Adipocyte (in vitro differentiated cells): ENCODE results near the gene IL1RAP.

Experiments used
- DNase-seq: peaks from one replicate; pipeline ENCODE4 v3.0.0-alpha.2; 2015; ENCODE audit warnings: low read depth
- H3K27me3 ChIP-seq: replicated peaks from 2 replicates; pipeline ENCODE4 v1.7.0; 2013; ENCODE audit warnings: mild to moderate bottlenecking, low read length, moderate library complexity; ENCODE audit not compliant: control insufficient read depth, insufficient read depth
- H3K36me3 ChIP-seq: 2 replicates; pipeline ENCODE4 v1.7.0; 2013; ENCODE audit warnings: low read length, mild to moderate bottlenecking, moderate library complexity; ENCODE audit not compliant: control insufficient read depth, insufficient read depth, severe bottlenecking
- H3K4me1 ChIP-seq: 2 replicates; pipeline ENCODE4 v1.7.0; 2013; ENCODE audit warnings: mild to moderate bottlenecking, low read length, moderate library complexity; ENCODE audit not compliant: control insufficient read depth, insufficient read depth
- H3K4me3 ChIP-seq: 2 replicates; pipeline ENCODE4 v1.7.0; 2013; ENCODE audit warnings: mild to moderate bottlenecking, low read length, moderate library complexity
- H3K9ac ChIP-seq: 2 replicates; pipeline ENCODE4 v1.7.0; 2013; ENCODE audit warnings: mild to moderate bottlenecking, low read length, moderate library complexity
- H3K9me3 ChIP-seq: 2 replicates; pipeline ENCODE4 v1.7.0; 2013; ENCODE audit warnings: mild to moderate bottlenecking, low read length, moderate library complexity; ENCODE audit not compliant: control insufficient read depth

IL1RAP gene

GRCh38 chr3:190642016-190642415 is 128.1 kb downstream of the IL1RAP start:
- DNase-seq = no peak
- no peaks in the 10 kb centered on the region for H3K4me1 ChIP-seq
- no peak overlapping the region for H3K9ac ChIP-seq
- H3K27me3 ChIP-seq = no peaks in the 10 kb centered on the region
- no peak overlapping the region for H3K4me3 ChIP-seq
- no peaks in the 10 kb centered on the region for H3K9me3 ChIP-seq
- H3K36me3 ChIP-seq = peaks cover 11% of the 10 kb centered on the region

GRCh38 chr3:190644035-190644434 is 130.2 kb downstream of the IL1RAP start:
- H3K4me3 ChIP-seq = no peak overlapping the region
- DNase-seq = no peak
- no peaks in the 10 kb centered on the region for H3K9me3 ChIP-seq
- H3K27me3 ChIP-seq = no peaks in the 10 kb centered on the region
- H3K36me3 ChIP-seq = peaks cover 19% of the 10 kb centered on the region
- no peaks in the 10 kb centered on the region for H3K4me1 ChIP-seq
- no peak overlapping the region for H3K9ac ChIP-seq

DNA sequence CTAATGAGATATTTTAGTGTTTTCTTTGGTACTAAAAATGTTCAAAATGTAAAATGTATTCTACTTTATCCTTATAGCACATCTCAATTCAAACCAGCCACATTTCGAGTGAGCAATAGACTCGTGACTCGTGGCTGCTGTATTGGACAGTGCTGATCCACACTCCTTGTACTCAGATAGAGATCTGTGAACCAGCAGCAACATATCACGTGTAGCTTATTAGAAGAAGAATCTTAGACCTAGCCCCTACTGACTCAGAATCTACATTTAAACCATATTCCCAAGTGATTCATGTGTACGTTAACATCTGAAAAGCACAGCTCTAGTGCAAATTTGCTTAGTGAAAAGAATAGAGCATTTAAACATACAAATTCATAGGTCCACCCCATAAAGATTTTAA is 130.9 kb downstream of the IL1RAP start:
- DNase-seq = peak; percentile 39

GRCh38 chr3:190645932-190646460 is 132.1 kb downstream of the IL1RAP start:
- Histone ChIP-seq H3K4me3 (no peak overlapping the region), H3K9me3 (no peaks in the 10 kb centered on the region), H3K36me3 (peaks cover 19% of the 10 kb centered on the region), H3K4me1 (no peaks in the 10 kb centered on the region), H3K9ac (no peak overlapping the region), H3K27me3 (no peaks in the 10 kb centered on the region)
- no peak for DNase-seq

More for the DNA sequence above, 130.9 kb downstream of the IL1RAP start:
- Histone ChIP-seq H3K4me3 (no peak overlapping the region), H3K9ac (no peak overlapping the region), H3K4me1 (no peaks in the 10 kb centered on the region), H3K9me3 (no peaks in the 10 kb centered on the region), H3K27me3 (no peaks in the 10 kb centered on the region), H3K36me3 (peaks cover 19% of the 10 kb centered on the region)

GRCh38 chr3:190646996-190647395 is 133.1 kb downstream of the IL1RAP start:
- DNase-seq = no peak
- Histone ChIP-seq H3K9ac (no peak overlapping the region), H3K4me3 (no peak overlapping the region), H3K27me3 (no peaks in the 10 kb centered on the region), H3K9me3 (no peaks in the 10 kb centered on the region), H3K4me1 (no peaks in the 10 kb centered on the region), H3K36me3 (peaks cover 19% of the 10 kb centered on the region)

DNA sequence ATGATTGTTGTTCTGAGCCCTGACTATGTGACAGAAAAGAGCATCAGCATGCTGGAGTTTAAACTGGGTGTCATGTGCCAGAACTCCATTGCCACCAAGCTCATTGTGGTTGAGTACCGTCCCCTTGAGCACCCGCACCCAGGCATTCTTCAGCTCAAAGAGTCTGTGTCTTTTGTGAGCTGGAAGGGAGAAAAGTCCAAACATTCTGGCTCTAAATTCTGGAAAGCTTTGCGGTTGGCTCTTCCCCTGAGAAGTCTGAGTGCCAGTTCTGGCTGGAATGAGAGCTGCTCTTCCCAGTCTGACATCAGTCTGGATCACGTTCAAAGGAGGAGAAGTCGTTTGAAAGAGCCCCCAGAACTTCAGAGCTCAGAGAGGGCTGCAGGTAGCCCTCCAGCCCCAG is 142.0 kb downstream of the IL1RAP start:
- H3K27me3 ChIP-seq = no peaks in the 10 kb centered on the region
- no peaks in the 10 kb centered on the region for H3K36me3 ChIP-seq
- DNase-seq = no peak
- no peak overlapping the region for H3K4me3 ChIP-seq
- H3K9ac ChIP-seq = no peak overlapping the region
- no peaks in the 10 kb centered on the region for H3K4me1 ChIP-seq
- no peaks in the 10 kb centered on the region for H3K9me3 ChIP-seq

DNA sequence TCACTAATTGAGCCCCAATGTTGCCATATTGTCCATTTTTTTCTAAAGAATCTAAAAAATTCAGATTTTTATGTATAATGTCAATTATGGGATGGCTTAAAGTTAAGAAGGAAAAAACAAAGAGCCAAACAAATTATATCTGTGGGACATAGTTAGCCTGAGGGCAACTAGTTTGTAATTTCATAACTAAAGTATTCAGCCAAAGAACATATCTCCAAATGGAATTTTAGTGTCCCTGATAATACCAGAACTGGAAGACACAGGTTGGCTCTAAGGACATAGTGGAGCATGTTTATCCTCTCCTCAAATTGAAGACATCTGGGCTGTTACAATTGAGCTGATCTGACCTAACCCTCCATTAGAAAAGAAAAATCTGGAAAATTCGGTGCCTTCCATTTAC is 144.2 kb downstream of the IL1RAP start:
- H3K4me3 ChIP-seq = no peak overlapping the region
- no peaks in the 10 kb centered on the region for H3K4me1 ChIP-seq
- H3K9ac ChIP-seq = no peak overlapping the region
- H3K27me3 ChIP-seq = no peaks in the 10 kb centered on the region
- no peaks in the 10 kb centered on the region for H3K36me3 ChIP-seq
- peak; percentile 53 for DNase-seq
- H3K9me3 ChIP-seq = no peaks in the 10 kb centered on the region

- Histone ChIP-seq H3K36me3 (no peaks in the 10 kb centered on the region), H3K4me1 (no peaks in the 10 kb centered on the region), H3K9ac (no peak overlapping the region), H3K9me3 (no peaks in the 10 kb centered on the region), H3K4me3 (no peak overlapping the region), H3K27me3 (no peaks in the 10 kb centered on the region)
- no peak for DNase-seq
Measured at GRCh38 chr3:190666821-190667220, 152.9 kb downstream of the IL1RAP start.

GRCh38 chr3:190671658-190672057 is 157.8 kb downstream of the IL1RAP start:
- peak; percentile 68 for DNase-seq
- no peaks in the 10 kb centered on the region for H3K9me3 ChIP-seq
- H3K27me3 ChIP-seq = no peaks in the 10 kb centered on the region
- H3K9ac ChIP-seq = no peak overlapping the region
- peaks cover 10% of the 10 kb centered on the region for H3K4me1 ChIP-seq
- H3K36me3 ChIP-seq = no peaks in the 10 kb centered on the region
- H3K4me3 ChIP-seq = no peak overlapping the region

DNA sequence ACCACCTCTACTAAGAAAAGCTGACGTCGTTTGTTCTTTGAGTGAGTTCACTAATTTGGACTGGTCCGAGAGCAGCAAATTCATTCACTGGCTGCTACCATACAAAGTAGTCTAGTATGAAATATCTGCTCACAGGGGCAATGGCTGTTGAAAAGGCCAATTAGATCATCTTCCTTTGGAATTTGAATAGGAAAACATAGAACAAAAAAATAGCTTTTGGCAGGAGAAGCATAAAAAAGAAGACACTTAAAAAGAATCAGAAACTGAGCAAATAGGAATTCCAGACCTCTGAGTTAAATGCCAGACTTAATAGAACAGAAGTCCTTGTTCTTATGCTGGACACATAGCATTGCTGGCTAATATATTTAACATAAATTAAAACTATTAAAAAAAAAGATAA is 159.3 kb downstream of the IL1RAP start:
- no peak overlapping the region for H3K9ac ChIP-seq
- H3K4me3 ChIP-seq = no peak overlapping the region
- no peaks in the 10 kb centered on the region for H3K36me3 ChIP-seq
- peaks cover 10% of the 10 kb centered on the region for H3K4me1 ChIP-seq
- H3K27me3 ChIP-seq = no peaks in the 10 kb centered on the region
- no peaks in the 10 kb centered on the region for H3K9me3 ChIP-seq
- peak; percentile 35 for DNase-seq

DNA sequence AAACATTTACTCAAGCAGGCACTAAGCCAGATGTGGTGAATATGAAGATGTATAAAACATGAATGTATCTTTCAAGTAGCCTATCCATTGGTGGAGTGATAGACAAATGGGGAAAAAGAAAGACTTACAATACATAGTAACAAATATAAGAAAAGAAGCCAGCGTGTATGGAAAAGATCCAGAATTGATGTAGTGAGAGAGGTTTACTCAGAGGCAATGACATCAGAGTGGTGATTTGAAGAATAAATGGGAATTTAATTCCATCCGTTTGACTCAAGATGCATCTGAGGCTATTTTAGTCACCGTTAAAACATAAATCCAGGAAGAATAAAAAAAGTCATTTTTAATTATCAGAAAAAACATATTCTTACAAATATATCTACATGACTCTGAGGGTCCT is 162.6 kb downstream of the IL1RAP start:
- no peak for DNase-seq
- no peak overlapping the region for H3K4me3 ChIP-seq
- H3K36me3 ChIP-seq = no peaks in the 10 kb centered on the region
- H3K4me1 ChIP-seq = peaks cover 10% of the 10 kb centered on the region
- no peak overlapping the region for H3K9ac ChIP-seq
- H3K27me3 ChIP-seq = no peaks in the 10 kb centered on the region
- no peaks in the 10 kb centered on the region for H3K9me3 ChIP-seq

- no peak overlapping the region for H3K4me3 ChIP-seq
- no peak overlapping the region for H3K9ac ChIP-seq
- DNase-seq = no peak
- no peaks in the 10 kb centered on the region for H3K27me3 ChIP-seq
- no peaks in the 10 kb centered on the region for H3K36me3 ChIP-seq
- H3K9me3 ChIP-seq = no peaks in the 10 kb centered on the region
- H3K4me1 ChIP-seq = peaks cover 10% of the 10 kb centered on the region
Measured at GRCh38 chr3:190677001-190677400, 163.1 kb downstream of the IL1RAP start.
